Osteoblast (primary cell): ENCODE results near the gene SESTD1. TPM values are rescaled to one million over a fixed set of nuclear protein-coding genes. Genes with fewer than 3 reads are reported as not detected.

Experiments used
- DNase-seq: peaks from one replicate; pipeline ENCODE4 v3.0.0; 2011; ENCODE audit warnings: low spot score, mixed read lengths; ENCODE audit not compliant: insufficient read length; ENCODE audit errors: missing footprints
- H2AFZ ChIP-seq: 2 replicates; pipeline ENCODE4 v1.6.0; 2011; ENCODE audit warnings: mild to moderate bottlenecking, low read length
- H3K27ac ChIP-seq: 2 replicates; pipeline ENCODE4 v1.5.1; 2011; ENCODE audit warnings: mild to moderate bottlenecking, low read depth, low read length, moderate library complexity
- H3K27me3 ChIP-seq: 2 replicates; pipeline ENCODE4 v1.6.0; 2012; ENCODE audit warnings: mild to moderate bottlenecking, control low read depth, inconsistent platforms, low read length, moderate library complexity; ENCODE audit not compliant: insufficient read depth
- H3K36me3 ChIP-seq: 2 replicates; pipeline ENCODE4 v1.5.1; 2011; ENCODE audit warnings: mild to moderate bottlenecking, low read length, control low read depth, moderate library complexity; ENCODE audit not compliant: insufficient read depth
- H3K4me1 ChIP-seq: 2 replicates; pipeline ENCODE4 v1.5.1; 2011; ENCODE audit warnings: mild to moderate bottlenecking, low read length, control low read depth, moderate library complexity; ENCODE audit not compliant: insufficient read depth
- H3K4me2 ChIP-seq: 2 replicates; pipeline ENCODE4 v1.6.0; 2011; ENCODE audit warnings: mild to moderate bottlenecking, low read length; ENCODE audit not compliant: insufficient read depth
- H3K4me3 ChIP-seq: fragments of 200-600 bp; sonication (generic); 3 replicates; pipeline ENCODE4 v1.5.1; 2012; ENCODE audit warnings: mild to moderate bottlenecking, low read length, inconsistent platforms; ENCODE audit not compliant: insufficient read depth
- H3K79me2 ChIP-seq: 2 replicates; pipeline ENCODE4 v1.6.0; 2012; ENCODE audit warnings: mild to moderate bottlenecking, low read length, control low read depth, inconsistent platforms; ENCODE audit not compliant: insufficient read depth
- H3K9me3 ChIP-seq: 2 replicates; pipeline ENCODE4 v1.5.1; 2011; ENCODE audit warnings: low read depth, low read length, control low read depth
- H4K20me1 ChIP-seq: 2 replicates; pipeline ENCODE4 v1.6.0; 2012; ENCODE audit warnings: mild to moderate bottlenecking, low read length, control low read depth; ENCODE audit not compliant: insufficient read depth
- CTCF ChIP-seq: IDR thresholded peaks from 2 replicates; pipeline ENCODE4 v1.5.1; 2011; ENCODE audit warnings: mild to moderate bottlenecking, low read depth, low read length, moderate library complexity; ENCODE audit errors: extremely low read depth
- total RNA-seq: library from RNA; depleted of rRNA; stranded (reverse); fragments of >200 nt; gene quantifications from 2 replicates; pipeline ENCODE4 v1.2.3, GENCODE V29; 2012

Gene SESTD1
- total RNA-seq, 1 donor = 51.0 TPM

- no peak overlapping the region for H3K27ac ChIP-seq
- no peak for DNase-seq
- no peaks in the 10 kb centered on the region for H3K79me2 ChIP-seq
- no peaks in the 10 kb centered on the region for H3K9me3 ChIP-seq
- no peak for TF ChIP-seq CTCF
- H3K36me3 ChIP-seq = no peaks in the 10 kb centered on the region
- no peaks in the 10 kb centered on the region for H3K27me3 ChIP-seq
- H2AFZ ChIP-seq = no peak overlapping the region
- no peaks in the 10 kb centered on the region for H3K4me1 ChIP-seq
- H4K20me1 ChIP-seq = no peaks in the 10 kb centered on the region
- H3K4me3 ChIP-seq = no peak overlapping the region
- no peak overlapping the region for H3K4me2 ChIP-seq
These were observed 37.5 kb upstream of the SESTD1 start for GRCh38 chr2:179302149-179302548.

DNA sequence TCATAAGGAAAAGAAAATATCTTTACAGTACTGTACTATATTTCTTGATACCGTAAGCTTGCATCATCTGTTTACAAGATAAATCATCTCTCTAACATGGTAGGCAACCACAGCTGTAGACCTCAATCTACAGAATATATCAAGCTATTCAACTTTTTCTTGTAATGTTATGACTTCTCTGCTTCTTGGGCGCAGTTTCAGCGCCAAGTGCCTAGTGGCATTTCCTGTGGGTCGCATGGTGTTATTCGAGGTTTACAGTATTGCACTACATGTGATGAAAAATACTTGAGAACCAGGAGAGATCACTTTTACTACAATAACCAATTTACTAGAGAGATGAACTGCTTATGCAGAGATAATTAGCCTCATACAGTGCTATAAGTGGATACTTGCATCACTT, 34.0 kb upstream of the SESTD1 start:
- Histone ChIP-seq H3K9me3 (no peaks in the 10 kb centered on the region), H3K27ac (no peak overlapping the region), H3K4me3 (no peak overlapping the region), H4K20me1 (no peaks in the 10 kb centered on the region), H3K27me3 (no peaks in the 10 kb centered on the region), H3K4me1 (no peaks in the 10 kb centered on the region), H3K79me2 (no peaks in the 10 kb centered on the region), H3K4me2 (no peak overlapping the region), H3K36me3 (no peaks in the 10 kb centered on the region), H2AFZ (no peak overlapping the region)
- no peak for TF ChIP-seq CTCF
- no peak for DNase-seq

GRCh38 chr2:179297927-179298326, 33.3 kb upstream of the SESTD1 start:
- Histone ChIP-seq H4K20me1 (no peaks in the 10 kb centered on the region), H3K9me3 (no peaks in the 10 kb centered on the region), H3K27ac (no peak overlapping the region), H3K36me3 (no peaks in the 10 kb centered on the region), H3K79me2 (no peaks in the 10 kb centered on the region), H2AFZ (no peak overlapping the region), H3K27me3 (no peaks in the 10 kb centered on the region), H3K4me3 (no peak overlapping the region), H3K4me1 (no peaks in the 10 kb centered on the region), H3K4me2 (no peak overlapping the region)
- no peak for TF ChIP-seq CTCF
- no peak for DNase-seq

DNA sequence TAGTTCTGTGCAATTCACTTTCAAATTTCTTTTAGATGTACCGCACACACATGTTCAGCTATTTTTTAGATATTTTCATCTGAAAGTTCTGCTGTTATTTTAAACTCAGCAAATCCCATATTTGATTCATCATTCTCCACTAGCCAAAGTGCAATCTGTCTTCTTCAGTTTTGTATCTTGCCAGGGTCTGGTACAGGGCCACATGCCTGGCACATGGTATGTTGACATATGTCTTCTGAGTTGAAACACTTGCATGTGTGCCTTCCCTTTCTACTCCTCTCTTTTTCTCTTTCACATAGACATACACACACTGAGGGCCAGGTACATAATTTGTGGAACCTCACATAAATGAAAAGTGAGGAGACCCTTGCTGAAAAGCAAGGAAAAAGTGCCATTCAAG, 25.7 kb upstream of the SESTD1 start:
- H3K36me3 ChIP-seq = no peaks in the 10 kb centered on the region
- H3K4me1 ChIP-seq = no peaks in the 10 kb centered on the region
- no peak overlapping the region for H3K27ac ChIP-seq
- H3K4me3 ChIP-seq = no peak overlapping the region
- no peak overlapping the region for H3K4me2 ChIP-seq
- no peak overlapping the region for H2AFZ ChIP-seq
- H3K27me3 ChIP-seq = no peaks in the 10 kb centered on the region
- H3K79me2 ChIP-seq = no peaks in the 10 kb centered on the region
- H4K20me1 ChIP-seq = no peaks in the 10 kb centered on the region
- DNase-seq = no peak
- H3K9me3 ChIP-seq = no peaks in the 10 kb centered on the region
- no peak for TF ChIP-seq CTCF
